HepG2 (cell line): ENCODE data around the gene PPIG. TPM values are rescaled to one million over a fixed set of nuclear protein-coding genes. Genes with fewer than 3 reads are reported as not detected.
A peak's percentile ranks its signal among the peaks of the same experiment; 100 is the strongest.

Experiments used
- ATF2 ChIP-seq: sonication (generic); formaldehyde crosslinking; IDR thresholded peaks from 2 replicates; pipeline ENCODE4 v1.4.0; 2020; ENCODE audit warnings: missing genetic modification reagents
- ATF4 ChIP-seq, 2 experiments: fragments of 450-650 bp in 1 of 2; sonication (generic) in 1 of 2; formaldehyde crosslinking; IDR thresholded peaks; 2 replicates each; pipeline versions ENCODE4 v1.5.0 to v1.8.0; 2020 to 2022; ENCODE audit warnings: mild to moderate bottlenecking in 1 of 2, missing genetic modification reagents in 1 of 2
- CBX5 ChIP-seq: sonication (generic); formaldehyde crosslinking; IDR thresholded peaks from 2 replicates; pipeline ENCODE4 v1.4.0; 2020; ENCODE audit warnings: missing genetic modification reagents, borderline replicate concordance
- CREM ChIP-seq, 2 experiments: sonication (generic) in 1 of 2; formaldehyde crosslinking in 1 of 2; IDR thresholded peaks; 2 replicates each; pipeline versions ENCODE4 v1.4.0 to v1.6.1; 2016 to 2020; ENCODE audit warnings: antibody characterized with exemption in 1 of 2, mild to moderate bottlenecking in 1 of 2, missing genetic modification reagents in 1 of 2
- DBP ChIP-seq: sonication (generic); formaldehyde crosslinking; IDR thresholded peaks from 2 replicates; pipeline ENCODE4 v1.4.0; 2020; ENCODE audit warnings: missing genetic modification reagents; ENCODE audit errors: not compliant biosample characterization
- KDM1A ChIP-seq: IDR thresholded peaks from 2 replicates; pipeline ENCODE4 v1.6.1; 2016; ENCODE audit warnings: missing compliant biosample characterization
- KDM3A ChIP-seq: IDR thresholded peaks from 2 replicates; pipeline ENCODE4 v1.6.1; 2018; ENCODE audit warnings: low read depth, missing compliant biosample characterization
- PBX3 ChIP-seq: sonication (generic); formaldehyde crosslinking; IDR thresholded peaks from 2 replicates; pipeline ENCODE4 v1.8.1; 2023; ENCODE audit warnings: missing genetic modification reagents, inconsistent platforms, borderline replicate concordance
- PRDM10 ChIP-seq: sonication (generic); formaldehyde crosslinking; IDR thresholded peaks from 2 replicates; pipeline ENCODE4 v1.4.0; 2020; ENCODE audit warnings: low read depth, missing genetic modification reagents
- SMYD3 ChIP-seq: sonication (generic); formaldehyde crosslinking; IDR thresholded peaks from 2 replicates; pipeline ENCODE4 v1.8.1; 2023; ENCODE audit warnings: mild to moderate bottlenecking, missing genetic modification reagents
- TFDP2 ChIP-seq: sonication (generic); formaldehyde crosslinking; IDR thresholded peaks from 2 replicates; pipeline ENCODE4 v1.4.0; 2020; ENCODE audit warnings: missing genetic modification reagents
- ZKSCAN8 ChIP-seq: IDR thresholded peaks from 2 replicates; pipeline ENCODE4 v1.6.1; 2016; ENCODE audit warnings: borderline replicate concordance, missing genetic modification reagents, missing compliant biosample characterization
- ZNF253 ChIP-seq: sonication (generic); formaldehyde crosslinking; IDR thresholded peaks from 2 replicates; pipeline ENCODE4 v1.8.0; 2022; ENCODE audit warnings: mild to moderate bottlenecking, missing genetic modification reagents, borderline replicate concordance
- ZNF567 ChIP-seq: sonication (generic); formaldehyde crosslinking; IDR thresholded peaks from 2 replicates; pipeline ENCODE4 v1.8.1; 2023; ENCODE audit warnings: mild to moderate bottlenecking, missing genetic modification reagents, borderline replicate concordance
- ZUFSP ChIP-seq: sonication (generic); formaldehyde crosslinking; IDR thresholded peaks from 2 replicates; pipeline ENCODE4 v1.9.0; 2021; ENCODE audit warnings: missing genetic modification reagents, mild to moderate bottlenecking, borderline replicate concordance
- polyA plus RNA-seq, 8 experiments: library from polyadenylated mRNA; depleted of rRNA in 3 of 8; stranded (reverse) in 7 of 8; unstranded in 1 of 8; fragments of >200 nt; fragmentation: Illumina TruSeq in 4 of 8; extraction: Trizol in 4 of 8; gene quantifications; 2 replicates each; pipeline versions ENCODE4 v1.2.1 to v1.2.3, GENCODE V29; 2011 to 2016; ENCODE audit warnings: low read depth in 4 of 8, missing spikeins in 1 of 8, mixed read lengths in 1 of 8; ENCODE audit not compliant: insufficient read depth in 1 of 8
- total RNA-seq, 5 experiments: library from RNA; depleted of rRNA; stranded (reverse); fragments of >200 nt; fragmentation: Illumina TruSeq; extraction: Trizol; gene quantifications; 2 replicates each; pipeline ENCODE4 v1.2.3, GENCODE V29; 2016; ENCODE audit warnings: low read depth in 1 of 5

Gene PPIG
- total and polyA plus RNA-seq, 2 of the 13 experiments (the other 11 are each of a cell fraction or from before 2014, with no cell fraction given): 31.3 to 81.0 TPM

GRCh38 chr2:169573160-169573973 is 10.8 kb upstream of the PPIG start, which contains the start of gene FASTKD1 (continued):
- TF ChIP-seq ATF2 (CRISPR knock-in tag) (peak; percentile 90), PBX3 (CRISPR knock-in tag) (no peak), KDM1A (CRISPR knock-in tag) (0 out of 2 replicates have a peak, but pooled peaks have one; percentile 59), PRDM10 (CRISPR knock-in tag) (peak; percentile 65; the same call in 1 of the 2 replicates), ZNF253 (CRISPR knock-in tag) (peak; percentile 88), ZNF567 (CRISPR knock-in tag) (no peak; the same call in 1 of the 2 replicates), ZKSCAN8 (peak; percentile 83), TFDP2 (CRISPR knock-in tag) (peak; percentile 82), ZUFSP (CRISPR knock-in tag) (no peak), ATF4 (CRISPR knock-in tag; IDR thresholded peaks at IDR 0.05) (peak in 1 of 2 experiments; percentile 75; a peak in 1 of 4 replicates), KDM3A (peak; percentile 93), SMYD3 (CRISPR knock-in tag) (peak; percentile 93; the same call in 1 of the 2 replicates), CREM (IDR thresholded peaks at IDR 0.05) (peak; percentile 100), CREM (CRISPR knock-in tag; IDR thresholded peaks at IDR 0.05) (no peak), CBX5 (CRISPR knock-in tag) (peak; percentile 95), DBP (CRISPR knock-in tag) (peak; percentile 86)
